H1 (cell line): Measurements from ENCODE around the gene HSPA2. TPM values are rescaled to one million over a fixed set of nuclear protein-coding genes. Genes with fewer than 3 reads are reported as not detected.

ENCODE experiments used
- EGR1 ChIP-seq: IDR thresholded peaks from 2 replicates; pipeline ENCODE4 v1.6.1; 2011; ENCODE audit warnings: low read depth, low read length, borderline replicate concordance
- EP300 ChIP-seq, 2 experiments: IDR thresholded peaks; 1 replicate in 1 of 2; 2 replicates in 1 of 2; pipeline ENCODE4 v1.6.1; 2011 to 2012; ENCODE audit warnings: low read depth in 2 of 2, low read length in 2 of 2, mild to moderate bottlenecking in 2 of 2, borderline replicate concordance in 1 of 2, inconsistent platforms in 1 of 2, moderate library complexity in 1 of 2
- MAFK ChIP-seq: IDR thresholded peaks from 2 replicates; pipeline ENCODE4 v1.6.1; 2012; ENCODE audit warnings: low read depth, mild to moderate bottlenecking, improper control_type of control experiment, low read length
- POU5F1 ChIP-seq: IDR thresholded peaks from 2 replicates; pipeline ENCODE4 v1.6.1; 2011; ENCODE audit warnings: low read depth, mild to moderate bottlenecking, low read length, moderate library complexity
- SAP30 ChIP-seq: fragments of 300-600 bp; sonication (generic); IDR thresholded peaks from 2 replicates; pipeline ENCODE4 v1.7.1; 2012; ENCODE audit warnings: low read length, moderate library complexity, mild to moderate bottlenecking, inconsistent platforms; ENCODE audit not compliant: insufficient read depth, insufficient replicate concordance
- TAF1 ChIP-seq: IDR thresholded peaks from 2 replicates; pipeline ENCODE4 v1.6.1; 2011; ENCODE audit warnings: mild to moderate bottlenecking, low read depth, low read length
- polyA plus RNA-seq, 7 experiments: library from polyadenylated mRNA; depleted of rRNA in 3 of 7; stranded (reverse) in 5 of 7; unstranded in 2 of 7; fragments of >200 nt in 5 of 7; fragments of 200-250 nt in 2 of 7; gene quantifications; 1 replicate in 5 of 7; 2 replicates in 1 of 7; 4 replicates in 1 of 7; pipeline versions ENCODE4 v1.2.1 to v1.2.3, GENCODE V29; 2011 to 2013; ENCODE audit warnings: missing spikeins in 2 of 7, mixed read lengths in 2 of 7
- total RNA-seq: library from RNA; stranded (reverse); fragmentation: NEBNext Ultra II Directional; extraction: Animal tissue kit (Norgen Biotek cat#: 25700); gene quantifications from 2 replicates; pipeline ENCODE4 v1.2.1, GENCODE V29; 2021

HSPA2 gene
- total and polyA plus RNA-seq, 2 of the 8 experiments (the other 6 are each of a cell fraction or from before 2014, with no cell fraction given), result 30.5 to 82.9 TPM

DNA sequence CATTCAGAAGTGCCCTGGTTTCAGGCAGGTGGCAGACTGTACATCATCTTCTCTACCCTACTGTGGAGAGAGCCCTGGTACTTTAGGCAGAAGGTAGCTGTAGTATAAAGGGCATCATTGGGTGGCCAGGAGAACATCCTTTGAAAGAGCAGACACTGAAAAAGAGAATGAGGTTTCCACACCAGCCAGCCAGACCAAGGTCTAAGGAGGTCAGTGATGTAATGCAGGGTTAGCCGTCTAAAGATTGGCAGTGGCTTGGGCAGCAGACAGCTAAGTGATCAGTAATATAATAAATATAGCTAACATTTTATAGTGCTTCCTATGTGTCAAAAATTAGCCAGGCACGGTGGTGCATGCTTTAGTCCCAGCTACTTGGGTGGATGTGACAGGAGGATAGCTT, 48.9 kb upstream of the HSPA2 start (continued):
- TF ChIP-seq SAP30 (no peak), TAF1 (no peak), EGR1 (no peak), MAFK (no peak), EP300 (IDR thresholded peaks at IDR 0.05; ENCODE audit: borderline replicate concordance in 1 of 2, low read depth in 2 of 2, low read length in 2 of 2) (no peak), POU5F1 (no peak)
